Mucosa of rectum (tissue), 2 donors: ENCODE measurements around the gene CADM1.

Experiments used
- H3K27ac ChIP-seq, 2 donors: one replicate each; pipeline ENCODE4 v1.7.0; 2013; ENCODE audit warnings: inconsistent platforms in 2 of 2, low read depth in 2 of 2, low read length in 2 of 2
- H3K27me3 ChIP-seq, 2 donors: one replicate each; pipeline ENCODE4 v1.7.0; 2013; ENCODE audit warnings: low read length in 2 of 2; ENCODE audit not compliant: control insufficient read depth in 2 of 2, insufficient read depth in 2 of 2
- H3K36me3 ChIP-seq, 2 donors: one replicate each; pipeline ENCODE4 v1.7.0; 2013; ENCODE audit warnings: low read length in 2 of 2; ENCODE audit not compliant: control insufficient read depth in 2 of 2, insufficient read depth in 2 of 2
- H3K4me1 ChIP-seq, 2 donors: one replicate each; pipeline ENCODE4 v1.7.0; 2013; ENCODE audit warnings: low read length in 2 of 2, mild to moderate bottlenecking in 1 of 2; ENCODE audit not compliant: control insufficient read depth in 2 of 2, insufficient read depth in 2 of 2
- H3K4me3 ChIP-seq, 2 donors: one replicate each; pipeline ENCODE4 v1.7.0; 2013; ENCODE audit warnings: low read length in 2 of 2
- H3K9ac ChIP-seq, 2 donors: one replicate each; pipeline ENCODE4 v1.7.0; 2013; ENCODE audit warnings: low read length in 2 of 2, low read depth in 1 of 2, mild to moderate bottlenecking in 1 of 2
- H3K9me3 ChIP-seq, 2 donors: one replicate each; pipeline ENCODE4 v1.7.0; 2013; ENCODE audit warnings: low read length in 2 of 2; ENCODE audit not compliant: control insufficient read depth in 2 of 2
- donor health status: healthy.
- donor health status: Normal muscosa, but diverticular disease.

Gene CADM1

GRCh38 chr11:115347106-115347505 lies 157.1 kb downstream of the CADM1 start:
- H3K36me3 ChIP-seq = no peaks in the 10 kb centered on the region
- H3K27me3 ChIP-seq = peaks cover 0 to 1% of the 10 kb centered on the region in 2 donors

GRCh38 chr11:115345840-115346239 lies 158.4 kb downstream of the CADM1 start:
- Histone ChIP-seq H3K27ac (no peak overlapping the region), H3K4me1 (no peaks in the 10 kb centered on the region), H3K9me3 (no peaks in the 10 kb centered on the region), H3K4me3 (no peak overlapping the region), H3K9ac (no peak overlapping the region), H3K27me3 (no peaks in the 10 kb centered on the region), H3K36me3 (no peaks in the 10 kb centered on the region)

More at GRCh38 chr11:115347106-115347505, 157.1 kb downstream of the CADM1 start:
- H3K27ac ChIP-seq = no peak overlapping the region
- H3K9me3 ChIP-seq = no peaks in the 10 kb centered on the region
- no peaks in the 10 kb centered on the region for H3K4me1 ChIP-seq
- H3K4me3 ChIP-seq = no peak overlapping the region
- H3K9ac ChIP-seq = no peak overlapping the region

- Histone ChIP-seq H3K4me3 (no peak overlapping the region), H3K4me1 (no peaks in the 10 kb centered on the region), H3K27ac (no peak overlapping the region), H3K9me3 (no peaks in the 10 kb centered on the region), H3K27me3 (no peaks in the 10 kb centered on the region), H3K9ac (no peak overlapping the region), H3K36me3 (no peaks in the 10 kb centered on the region)
These were observed 158.9 kb downstream of the CADM1 start for GRCh38 chr11:115345361-115345760.

GRCh38 chr11:115344846-115345245 lies 159.4 kb downstream of the CADM1 start:
- Histone ChIP-seq H3K9me3 (no peaks in the 10 kb centered on the region), H3K9ac (no peak overlapping the region), H3K4me3 (no peak overlapping the region), H3K36me3 (no peaks in the 10 kb centered on the region), H3K27me3 (no peaks in the 10 kb centered on the region), H3K4me1 (no peaks in the 10 kb centered on the region), H3K27ac (no peak overlapping the region)

- Histone ChIP-seq H3K27me3 (peaks cover 0 to 2% of the 10 kb centered on the region in 2 donors), H3K4me1 (no peaks in the 10 kb centered on the region), H3K4me3 (no peak overlapping the region), H3K27ac (no peak overlapping the region), H3K9me3 (no peaks in the 10 kb centered on the region), H3K9ac (no peak overlapping the region), H3K36me3 (no peaks in the 10 kb centered on the region)
These were observed 162.1 kb downstream of the CADM1 start for GRCh38 chr11:115342142-115342541.

GRCh38 chr11:115340874-115341273 lies 163.3 kb downstream of the CADM1 start:
- H3K4me3 ChIP-seq = no peak overlapping the region
- peaks cover 0 to 2% of the 10 kb centered on the region in 2 donors for H3K27me3 ChIP-seq
- H3K27ac ChIP-seq = no peak overlapping the region
- H3K4me1 ChIP-seq = no peaks in the 10 kb centered on the region
- H3K9ac ChIP-seq = no peak overlapping the region
- H3K36me3 ChIP-seq = no peaks in the 10 kb centered on the region
- no peaks in the 10 kb centered on the region for H3K9me3 ChIP-seq

GRCh38 chr11:115338476-115338875 lies 165.7 kb downstream of the CADM1 start:
- Histone ChIP-seq H3K27me3 (peaks cover 0 to 2% of the 10 kb centered on the region in 2 donors), H3K4me1 (no peaks in the 10 kb centered on the region), H3K9me3 (no peaks in the 10 kb centered on the region), H3K36me3 (no peaks in the 10 kb centered on the region), H3K27ac (no peak overlapping the region), H3K4me3 (no peak overlapping the region), H3K9ac (no peak overlapping the region)

- H3K9me3 ChIP-seq = no peaks in the 10 kb centered on the region
- H3K4me1 ChIP-seq = no peaks in the 10 kb centered on the region
- no peak overlapping the region for H3K27ac ChIP-seq
- no peak overlapping the region for H3K4me3 ChIP-seq
- no peaks in the 10 kb centered on the region for H3K36me3 ChIP-seq
- peaks cover 3 to 7% of the 10 kb centered on the region in 2 donors for H3K27me3 ChIP-seq
- H3K9ac ChIP-seq = no peak overlapping the region
These were observed 169.1 kb downstream of the CADM1 start for GRCh38 chr11:115334932-115335788.

GRCh38 chr11:115333949-115334348 lies 170.3 kb downstream of the CADM1 start:
- no peak overlapping the region for H3K27ac ChIP-seq
- no peaks in the 10 kb centered on the region for H3K9me3 ChIP-seq
- H3K9ac ChIP-seq = no peak overlapping the region
- H3K36me3 ChIP-seq = no peaks in the 10 kb centered on the region
- H3K4me3 ChIP-seq = no peak overlapping the region
- H3K4me1 ChIP-seq = no peaks in the 10 kb centered on the region
- peaks cover 3 to 7% of the 10 kb centered on the region in 2 donors for H3K27me3 ChIP-seq

- Histone ChIP-seq H3K4me1 (no peaks in the 10 kb centered on the region), H3K27me3 (peaks cover 3 to 7% of the 10 kb centered on the region in 2 donors), H3K27ac (no peak overlapping the region), H3K9me3 (no peaks in the 10 kb centered on the region), H3K9ac (no peak overlapping the region), H3K4me3 (no peak overlapping the region), H3K36me3 (no peaks in the 10 kb centered on the region)
These were observed 171.1 kb downstream of the CADM1 start for GRCh38 chr11:115333121-115333520.
